Subcutaneous abdominal adipose tissue (tissue), 5 donors: ENCODE measurements around the gene OSBPL9.

Experiments used
- H3K27ac ChIP-seq: one replicate; pipeline ENCODE4 v1.7.0; 2013; ENCODE audit warnings: low read depth, mild to moderate bottlenecking, inconsistent platforms, low read length, moderate library complexity
- H3K27me3 ChIP-seq, 5 donors: one replicate each; pipeline ENCODE4 v1.7.0; 2013; ENCODE audit warnings: low read length in 5 of 5, inconsistent platforms in 1 of 5; ENCODE audit not compliant: control insufficient read depth in 5 of 5, insufficient read depth in 4 of 5
- H3K36me3 ChIP-seq, 5 donors: one replicate each; pipeline ENCODE4 v1.7.0; 2013; ENCODE audit warnings: low read length in 5 of 5; ENCODE audit not compliant: control insufficient read depth in 5 of 5, insufficient read depth in 5 of 5
- H3K4me1 ChIP-seq, 5 donors: one replicate each; pipeline ENCODE4 v1.7.0; 2013; ENCODE audit warnings: low read length in 5 of 5, mild to moderate bottlenecking in 3 of 5, moderate library complexity in 1 of 5; ENCODE audit not compliant: control insufficient read depth in 5 of 5, insufficient read depth in 5 of 5
- H3K4me3 ChIP-seq, 5 donors: one replicate each; pipeline ENCODE4 v1.7.0; 2013; ENCODE audit warnings: low read length in 5 of 5, low read depth in 1 of 5
- H3K9ac ChIP-seq, 5 donors: one replicate each; pipeline ENCODE4 v1.7.0; 2013; ENCODE audit warnings: low read length in 5 of 5, mild to moderate bottlenecking in 4 of 5, moderate library complexity in 3 of 5
- H3K9me3 ChIP-seq, 5 donors: one replicate each; pipeline ENCODE4 v1.7.0; 2013; ENCODE audit warnings: low read length in 5 of 5; ENCODE audit not compliant: control insufficient read depth in 5 of 5
- donor health status: healthy.
- donor health status: healthy.
- donor health status: healthy.
- donor health status: healthy.
- donor health status: healthy.

The OSBPL9 gene

GRCh38 chr1:51576085-51576444 lies 40.8 kb upstream of the OSBPL9 start:
- H3K4me3 ChIP-seq = no peak overlapping the region
- no peak overlapping the region for H3K9ac ChIP-seq
- H3K9me3 ChIP-seq = no peaks in the 10 kb centered on the region
- peaks cover 0 to 4% (median 0%) of the 10 kb centered on the region in 5 donors for H3K4me1 ChIP-seq
- H3K27me3 ChIP-seq = no peaks in the 10 kb centered on the region
- no peak overlapping the region for H3K27ac ChIP-seq
- no peaks in the 10 kb centered on the region for H3K36me3 ChIP-seq

- Histone ChIP-seq H3K9ac (no peak overlapping the region), H3K27ac (no peak overlapping the region), H3K9me3 (no peaks in the 10 kb centered on the region), H3K4me1 (peaks cover 0 to 4% (median 0%) of the 10 kb centered on the region in 5 donors), H3K36me3 (no peaks in the 10 kb centered on the region), H3K27me3 (no peaks in the 10 kb centered on the region), H3K4me3 (no peak overlapping the region)
These were observed 40.0 kb upstream of the OSBPL9 start for GRCh38 chr1:51576923-51577322.

GRCh38 chr1:51578383-51579109 lies 38.3 kb upstream of the OSBPL9 start:
- H3K4me3 ChIP-seq = no peak overlapping the region
- peaks cover 0 to 5% (median 0%) of the 10 kb centered on the region in 5 donors for H3K4me1 ChIP-seq
- no peak overlapping the region for H3K27ac ChIP-seq
- H3K27me3 ChIP-seq = no peaks in the 10 kb centered on the region
- no peaks in the 10 kb centered on the region for H3K36me3 ChIP-seq
- no peaks in the 10 kb centered on the region for H3K9me3 ChIP-seq
- H3K9ac ChIP-seq = no peak overlapping the region

- H3K4me3 ChIP-seq = no peak overlapping the region
- peaks cover 0 to 9% (median 0%) of the 10 kb centered on the region in 5 donors for H3K4me1 ChIP-seq
- no peak overlapping the region for H3K9ac ChIP-seq
- H3K27ac ChIP-seq = no peak overlapping the region
- no peaks in the 10 kb centered on the region for H3K27me3 ChIP-seq
- H3K36me3 ChIP-seq = no peaks in the 10 kb centered on the region
- H3K9me3 ChIP-seq = no peaks in the 10 kb centered on the region
These were observed 35.7 kb upstream of the OSBPL9 start for GRCh38 chr1:51581238-51581637.

GRCh38 chr1:51583532-51583931 lies 33.4 kb upstream of the OSBPL9 start:
- H3K4me3 ChIP-seq = no peak overlapping the region
- peaks cover 0 to 9% (median 0%) of the 10 kb centered on the region in 5 donors for H3K4me1 ChIP-seq
- no peaks in the 10 kb centered on the region for H3K9me3 ChIP-seq
- H3K36me3 ChIP-seq = no peaks in the 10 kb centered on the region
- no peak overlapping the region for H3K9ac ChIP-seq
- no peaks in the 10 kb centered on the region for H3K27me3 ChIP-seq
- no peak overlapping the region for H3K27ac ChIP-seq

- Histone ChIP-seq H3K36me3 (no peaks in the 10 kb centered on the region), H3K4me3 (no peak overlapping the region), H3K27me3 (no peaks in the 10 kb centered on the region), H3K27ac (no peak overlapping the region), H3K4me1 (peaks cover 0 to 9% (median 0%) of the 10 kb centered on the region in 5 donors), H3K9me3 (no peaks in the 10 kb centered on the region), H3K9ac (no peak overlapping the region)
These were observed 32.9 kb upstream of the OSBPL9 start for GRCh38 chr1:51584021-51584420.

- Histone ChIP-seq H3K27ac (no peak overlapping the region), H3K9ac (no peak overlapping the region), H3K4me3 (no peak overlapping the region), H3K9me3 (no peaks in the 10 kb centered on the region), H3K4me1 (peaks cover 0 to 2% (median 0%) of the 10 kb centered on the region in 5 donors), H3K27me3 (no peaks in the 10 kb centered on the region), H3K36me3 (no peaks in the 10 kb centered on the region)
These were observed 24.2 kb upstream of the OSBPL9 start for GRCh38 chr1:51592711-51593110.

- Histone ChIP-seq H3K4me1 (peaks cover 0 to 2% (median 0%) of the 10 kb centered on the region in 5 donors), H3K9ac (no peak overlapping the region), H3K9me3 (no peaks in the 10 kb centered on the region), H3K4me3 (no peak overlapping the region), H3K27ac (no peak overlapping the region), H3K36me3 (no peaks in the 10 kb centered on the region), H3K27me3 (no peaks in the 10 kb centered on the region)
These were observed 22.2 kb upstream of the OSBPL9 start for GRCh38 chr1:51594716-51595115.

GRCh38 chr1:51600529-51600928 lies 16.4 kb upstream of the OSBPL9 start:
- no peak overlapping the region for H3K4me3 ChIP-seq
- no peaks in the 10 kb centered on the region for H3K4me1 ChIP-seq
- no peaks in the 10 kb centered on the region for H3K27me3 ChIP-seq
- H3K9ac ChIP-seq = no peak overlapping the region
- no peak overlapping the region for H3K27ac ChIP-seq
- H3K9me3 ChIP-seq = no peaks in the 10 kb centered on the region
- no peaks in the 10 kb centered on the region for H3K36me3 ChIP-seq

- Histone ChIP-seq H3K9me3 (no peaks in the 10 kb centered on the region), H3K36me3 (no peaks in the 10 kb centered on the region), H3K9ac (no peak overlapping the region), H3K27me3 (no peaks in the 10 kb centered on the region), H3K4me3 (no peak overlapping the region), H3K27ac (no peak overlapping the region), H3K4me1 (peaks cover 0 to 1% (median 0%) of the 10 kb centered on the region in 5 donors)
These were observed 15.9 kb upstream of the OSBPL9 start for GRCh38 chr1:51600965-51601364.
